ENCODE measurements around the gene UBE2H. TPM values are rescaled to one million over a fixed set of nuclear protein-coding genes. Genes with fewer than 3 reads are reported as not detected.

Gene UBE2H
- total and polyA plus RNA-seq, 4 donors = 11.9 to 84.2 (median 23.7) TPM

GRCh38 chr7:129804111-129804889 is 148.5 kb downstream of the UBE2H start:
- TF ChIP-seq REST (IDR thresholded peaks at IDR 0.05) (no peak), RXRA (IDR thresholded peaks at IDR 0.05) (no peak), SP1 (IDR thresholded peaks at IDR 0.05) (no peak), FOXA1 (IDR thresholded peaks at IDR 0.05) (no peak)
- Histone ChIP-seq H3K36me3 (ENCODE audit: control insufficient read depth in 4 of 4, insufficient read depth in 3 of 4, low read depth in 1 of 4, low read length in 3 of 4) (no peaks in the 10 kb centered on the region), H3K9me3 (ENCODE audit: control insufficient read depth in 4 of 4, low read length in 3 of 4) (no peaks in the 10 kb centered on the region), H3K9ac (ENCODE audit: low read depth in 1 of 2, low read length in 2 of 2) (no peak overlapping the region), H3K27me3 (ENCODE audit: control insufficient read depth in 4 of 4, insufficient read depth in 4 of 4, low read length in 3 of 4) (no peaks in the 10 kb centered on the region), H3K4me1 (ENCODE audit: control insufficient read depth in 4 of 4, insufficient read depth in 4 of 4, low read length in 3 of 4) (no peaks in the 10 kb centered on the region), H3K27ac (ENCODE audit: low read depth in 1 of 2, low read length in 2 of 2) (no peak overlapping the region), H3K4me3 (ENCODE audit: low read depth in 1 of 3, low read length in 3 of 3) (no peak overlapping the region)
- 91% methylated on average over 22 of the region's 22 CpGs for WGBS
- DNase-seq (ENCODE audit: low spot score) = no peak

GRCh38 chr7:129803546-129804081 is 149.1 kb downstream of the UBE2H start:
- H3K36me3 ChIP-seq (ENCODE audit: control insufficient read depth in 4 of 4, insufficient read depth in 3 of 4, low read depth in 1 of 4, low read length in 3 of 4) = no peaks in the 10 kb centered on the region
- no peaks in the 10 kb centered on the region for H3K4me1 ChIP-seq (ENCODE audit: control insufficient read depth in 4 of 4, insufficient read depth in 4 of 4, low read length in 3 of 4)
- no peaks in the 10 kb centered on the region for H3K9me3 ChIP-seq (ENCODE audit: control insufficient read depth in 4 of 4, low read length in 3 of 4)
- no peak overlapping the region for H3K27ac ChIP-seq (ENCODE audit: low read depth in 1 of 2, low read length in 2 of 2)
- TF ChIP-seq FOXA2 (IDR thresholded peaks at IDR 0.05) (no peak), RXRA (IDR thresholded peaks at IDR 0.05) (no peak), ZBTB33 (IDR thresholded peaks at IDR 0.05) (no peak), JUND (IDR thresholded peaks at IDR 0.05) (no peak), TAF1 (conservative IDR thresholded peaks at IDR 0.05) (no peak)
- no peak overlapping the region for H3K9ac ChIP-seq (ENCODE audit: low read depth in 1 of 2, low read length in 2 of 2)
- WGBS = 86% methylated on average over 17 of the region's 17 CpGs
- no peaks in the 10 kb centered on the region for H3K27me3 ChIP-seq (ENCODE audit: control insufficient read depth in 4 of 4, insufficient read depth in 4 of 4, low read length in 3 of 4)
- DNase-seq (ENCODE audit: low spot score) = no peak
- H3K4me3 ChIP-seq (ENCODE audit: low read depth in 1 of 3, low read length in 3 of 3) = no peak overlapping the region

GRCh38 chr7:129801882-129802281 is 150.9 kb downstream of the UBE2H start:
- DNase-seq (ENCODE audit: low spot score) = no peak
- TF ChIP-seq JUND (IDR thresholded peaks at IDR 0.05) (no peak), TAF1 (conservative IDR thresholded peaks at IDR 0.05) (no peak), MAX (IDR thresholded peaks at IDR 0.05) (no peak), FOXA2 (IDR thresholded peaks at IDR 0.05) (no peak), HNF4G (IDR thresholded peaks at IDR 0.05) (no peak), RXRA (IDR thresholded peaks at IDR 0.05) (no peak), EGR1 (IDR thresholded peaks at IDR 0.05; ENCODE audit: low read depth in 2 of 2) (no peak)
- TF ChIP-seq, protein P1, sequence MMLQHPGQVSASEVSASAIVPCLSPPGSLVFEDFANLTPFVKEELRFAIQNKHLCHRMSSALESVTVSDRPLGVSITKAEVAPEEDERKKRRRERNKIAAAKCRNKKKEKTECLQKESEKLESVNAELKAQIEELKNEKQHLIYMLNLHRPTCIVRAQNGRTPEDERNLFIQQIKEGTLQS (IDR thresholded peaks at IDR 0.05) = no peak
- no peak overlapping the region for H3K27ac ChIP-seq (ENCODE audit: low read depth in 1 of 2, low read length in 2 of 2)

More at GRCh38 chr7:129801882-129802281, 150.9 kb downstream of the UBE2H start:
- H3K9ac ChIP-seq (ENCODE audit: low read depth in 1 of 2, low read length in 2 of 2) = no peak overlapping the region
- H3K27me3 ChIP-seq (ENCODE audit: control insufficient read depth in 4 of 4, insufficient read depth in 4 of 4, low read length in 3 of 4) = no peaks in the 10 kb centered on the region
- H3K4me3 ChIP-seq (ENCODE audit: low read depth in 1 of 3, low read length in 3 of 3) = no peak overlapping the region
- no peaks in the 10 kb centered on the region for H3K4me1 ChIP-seq (ENCODE audit: control insufficient read depth in 4 of 4, insufficient read depth in 4 of 4, low read length in 3 of 4)
- no peaks in the 10 kb centered on the region for H3K9me3 ChIP-seq (ENCODE audit: control insufficient read depth in 4 of 4, low read length in 3 of 4)
- 63% methylated on average over 5 of the region's 5 CpGs for WGBS
- H3K36me3 ChIP-seq (ENCODE audit: control insufficient read depth in 4 of 4, insufficient read depth in 3 of 4, low read depth in 1 of 4, low read length in 3 of 4) = no peaks in the 10 kb centered on the region
